K562 (cell line): Measurements from ENCODE around the gene PEX6. TPM values are rescaled to one million over a fixed set of nuclear protein-coding genes. Genes with fewer than 3 reads are reported as not detected.
A peak's percentile ranks its signal among the peaks of the same experiment; 100 is the strongest.

ENCODE experiments used
- FOS ChIP-seq: IDR thresholded peaks from 3 replicates; pipeline ENCODE4 v1.6.1; 2011; ENCODE audit not compliant: insufficient read length; ENCODE audit errors: extremely low read depth
- FOXJ2 ChIP-seq: fragments of 200-800 bp; sonication (Bioruptor generic); IDR thresholded peaks from 2 replicates; pipeline ENCODE4 v1.6.1; 2016; ENCODE audit warnings: missing genetic modification characterization, missing compliant biosample characterization
- GATAD2A ChIP-seq: fragments of 450-650 bp; IDR thresholded peaks from 2 replicates; pipeline ENCODE4 v1.6.1; 2017
- POLR2AphosphoS2 ChIP-seq: IDR thresholded peaks from 2 replicates; pipeline ENCODE4 v1.6.1; 2012; ENCODE audit warnings: low read length, improper control_type of control experiment
- SLC30A9 ChIP-seq: fragments of 250-450 bp; sonication (Bioruptor Pico); IDR thresholded peaks from 2 replicates; pipeline ENCODE4 v1.8.0; 2022; ENCODE audit warnings: mild to moderate bottlenecking, moderate library complexity
- THRAP3 ChIP-seq: fragments of 450-650 bp; IDR thresholded peaks from 2 replicates; pipeline ENCODE4 v1.6.1; 2016; ENCODE audit warnings: mild to moderate bottlenecking, inconsistent platforms, borderline replicate concordance
- ZFP36 ChIP-seq: fragments of 150-350 bp; IDR thresholded peaks from 2 replicates; pipeline ENCODE4 v1.6.1; 2018; ENCODE audit warnings: low read length, low read depth; ENCODE audit not compliant: partially characterized antibody
- ZNF140 ChIP-seq: fragments of 250-450 bp; sonication (Bioruptor Pico); IDR thresholded peaks from 2 replicates; pipeline ENCODE4 v1.8.0; 2021; ENCODE audit warnings: moderate library complexity, mild to moderate bottlenecking, inconsistent platforms
- ZNF217 ChIP-seq: sonication (generic); formaldehyde crosslinking; IDR thresholded peaks from 2 replicates; pipeline ENCODE4 v1.8.0; 2022; ENCODE audit warnings: mild to moderate bottlenecking, missing genetic modification reagents
- polyA plus RNA-seq, 8 experiments: library from polyadenylated mRNA; depleted of rRNA in 4 of 8; stranded (reverse) in 5 of 8; unstranded in 3 of 8; fragments of >200 nt; fragmentation: Nextera tagmentation in 2 of 8; fragmentation: Illumina TruSeq in 1 of 8; extraction: Ambion mirVana in 2 of 8; extraction: Trizol in 1 of 8; gene quantifications; 2 replicates each; pipeline versions ENCODE4 v1.2.1 to v1.2.3, GENCODE V29; 2011 to 2014; ENCODE audit warnings: inconsistent platforms in 1 of 8, missing spikeins in 1 of 8
- total RNA-seq, 7 experiments: library from RNA; depleted of rRNA in 6 of 7; stranded (reverse); fragments of >200 nt in 6 of 7; fragmentation: Illumina TruSeq in 2 of 7; extraction: Trizol in 2 of 7; gene quantifications; 2 replicates each; pipeline versions ENCODE4 v1.2.1 to v1.2.3, GENCODE V29; 2011 to 2021; ENCODE audit warnings: low replicate concordance in 1 of 7
- TF ChIP-seq, protein P1 (sequence below): fragments of 450-650 bp; IDR thresholded peaks from 2 replicates; pipeline ENCODE4 v1.6.1; 2017; ENCODE audit warnings: mild to moderate bottlenecking, moderate library complexity
- TF ChIP-seq, protein P2 (sequence below): sonication (generic); formaldehyde crosslinking; IDR thresholded peaks from 2 replicates; pipeline ENCODE4 v1.8.1; 2023; ENCODE audit warnings: mild to moderate bottlenecking, missing genetic modification reagents
- TF ChIP-seq, protein P3 (sequence below): fragments of 150-350 bp; IDR thresholded peaks from 2 replicates; pipeline ENCODE4 v1.6.1; 2014; ENCODE audit warnings: low read depth, mild to moderate bottlenecking, low read length, borderline replicate concordance
- TF ChIP-seq, protein P4 (sequence below): sonication (generic); formaldehyde crosslinking; IDR thresholded peaks from 2 replicates; pipeline ENCODE4 v1.8.0; 2022; ENCODE audit warnings: missing genetic modification reagents, mild to moderate bottlenecking, borderline replicate concordance
- TF ChIP-seq, protein P5 (sequence below): fragments of 250-450 bp; sonication (Bioruptor Pico); IDR thresholded peaks from 2 replicates; pipeline ENCODE4 v1.5.0; 2021
- TF ChIP-seq, protein P6 (sequence below): fragments of 250-450 bp; sonication (Bioruptor Pico); IDR thresholded peaks from 2 replicates; pipeline ENCODE4 v1.8.0; 2022; ENCODE audit warnings: inconsistent platforms

PEX6 gene
- total and polyA plus RNA-seq, 9 of the 15 experiments (the other 6 are each of a cell fraction or from before 2014, with no cell fraction given), result 0.17 to 20.8 (median 6.9) TPM

DNA sequence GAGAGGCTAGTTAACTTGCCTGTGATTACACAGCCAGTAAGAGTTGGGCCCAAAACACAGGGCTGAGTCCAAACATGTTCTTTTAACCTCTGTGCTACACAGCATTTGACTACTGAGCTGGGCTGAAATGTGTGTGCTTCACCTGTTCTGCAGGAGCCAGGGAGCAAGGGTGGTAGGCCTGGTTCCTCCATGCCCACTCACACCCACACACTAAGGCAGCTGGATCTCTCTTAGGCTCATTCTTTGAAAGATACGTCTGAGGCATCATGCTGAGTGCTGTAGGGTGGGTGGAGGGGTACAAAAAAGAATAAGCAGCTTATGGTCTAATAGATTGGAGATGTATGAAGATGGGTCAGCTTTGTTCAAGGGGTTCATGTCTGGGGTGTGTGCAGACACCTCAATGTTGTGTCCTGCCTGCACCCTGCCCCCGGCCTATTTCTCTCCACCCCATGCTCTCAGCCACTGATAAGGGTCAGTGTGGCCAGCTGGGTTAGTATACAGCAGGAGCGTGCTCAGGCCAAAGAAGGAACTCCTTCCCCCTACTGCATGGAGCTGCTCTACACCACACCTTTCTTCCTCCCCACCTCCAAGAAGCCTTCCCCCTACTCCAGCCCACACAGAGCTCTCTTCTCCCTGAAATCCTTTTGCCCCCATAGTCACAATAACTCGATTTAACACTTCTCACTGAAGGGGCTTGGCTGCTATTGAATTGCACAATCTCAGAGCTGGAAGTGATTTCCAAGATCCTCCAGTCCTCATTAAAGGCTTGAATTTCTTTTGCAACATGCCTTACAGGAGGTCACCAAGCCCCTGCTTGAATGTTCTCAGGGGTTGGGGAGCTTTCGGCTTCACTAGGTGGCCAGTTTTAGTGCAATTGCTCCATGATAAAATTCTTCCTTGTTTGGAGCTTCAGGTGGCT, 8.8 kb upstream of the PEX6 start (continued):
- TF ChIP-seq, protein P1, sequence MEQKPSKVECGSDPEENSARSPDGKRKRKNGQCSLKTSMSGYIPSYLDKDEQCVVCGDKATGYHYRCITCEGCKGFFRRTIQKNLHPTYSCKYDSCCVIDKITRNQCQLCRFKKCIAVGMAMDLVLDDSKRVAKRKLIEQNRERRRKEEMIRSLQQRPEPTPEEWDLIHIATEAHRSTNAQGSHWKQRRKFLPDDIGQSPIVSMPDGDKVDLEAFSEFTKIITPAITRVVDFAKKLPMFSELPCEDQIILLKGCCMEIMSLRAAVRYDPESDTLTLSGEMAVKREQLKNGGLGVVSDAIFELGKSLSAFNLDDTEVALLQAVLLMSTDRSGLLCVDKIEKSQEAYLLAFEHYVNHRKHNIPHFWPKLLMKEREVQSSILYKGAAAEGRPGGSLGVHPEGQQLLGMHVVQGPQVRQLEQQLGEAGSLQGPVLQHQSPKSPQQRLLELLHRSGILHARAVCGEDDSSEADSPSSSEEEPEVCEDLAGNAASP, result no peak
- TF ChIP-seq ZNF217 (CRISPR knock-in tag) (no peak), FOXJ2 (tag) (peak; percentile 30; the same call in 1 of the 2 replicates), ZNF140 (CRISPR knock-in tag) (no peak), SLC30A9 (CRISPR knock-in tag) (no peak), POLR2AphosphoS2 (no peak), FOS (no peak), GATAD2A (no peak), THRAP3 (no peak), ZFP36 (peak; percentile 25)
- TF ChIP-seq, protein P2, sequence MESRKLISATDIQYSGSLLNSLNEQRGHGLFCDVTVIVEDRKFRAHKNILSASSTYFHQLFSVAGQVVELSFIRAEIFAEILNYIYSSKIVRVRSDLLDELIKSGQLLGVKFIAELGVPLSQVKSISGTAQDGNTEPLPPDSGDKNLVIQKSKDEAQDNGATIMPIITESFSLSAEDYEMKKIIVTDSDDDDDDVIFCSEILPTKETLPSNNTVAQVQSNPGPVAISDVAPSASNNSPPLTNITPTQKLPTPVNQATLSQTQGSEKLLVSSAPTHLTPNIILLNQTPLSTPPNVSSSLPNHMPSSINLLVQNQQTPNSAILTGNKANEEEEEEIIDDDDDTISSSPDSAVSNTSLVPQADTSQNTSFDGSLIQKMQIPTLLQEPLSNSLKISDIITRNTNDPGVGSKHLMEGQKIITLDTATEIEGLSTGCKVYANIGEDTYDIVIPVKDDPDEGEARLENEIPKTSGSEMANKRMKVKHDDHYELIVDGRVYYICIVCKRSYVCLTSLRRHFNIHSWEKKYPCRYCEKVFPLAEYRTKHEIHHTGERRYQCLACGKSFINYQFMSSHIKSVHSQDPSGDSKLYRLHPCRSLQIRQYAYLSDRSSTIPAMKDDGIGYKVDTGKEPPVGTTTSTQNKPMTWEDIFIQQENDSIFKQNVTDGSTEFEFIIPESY (CRISPR knock-in tag), result no peak
- TF ChIP-seq, protein P3, sequence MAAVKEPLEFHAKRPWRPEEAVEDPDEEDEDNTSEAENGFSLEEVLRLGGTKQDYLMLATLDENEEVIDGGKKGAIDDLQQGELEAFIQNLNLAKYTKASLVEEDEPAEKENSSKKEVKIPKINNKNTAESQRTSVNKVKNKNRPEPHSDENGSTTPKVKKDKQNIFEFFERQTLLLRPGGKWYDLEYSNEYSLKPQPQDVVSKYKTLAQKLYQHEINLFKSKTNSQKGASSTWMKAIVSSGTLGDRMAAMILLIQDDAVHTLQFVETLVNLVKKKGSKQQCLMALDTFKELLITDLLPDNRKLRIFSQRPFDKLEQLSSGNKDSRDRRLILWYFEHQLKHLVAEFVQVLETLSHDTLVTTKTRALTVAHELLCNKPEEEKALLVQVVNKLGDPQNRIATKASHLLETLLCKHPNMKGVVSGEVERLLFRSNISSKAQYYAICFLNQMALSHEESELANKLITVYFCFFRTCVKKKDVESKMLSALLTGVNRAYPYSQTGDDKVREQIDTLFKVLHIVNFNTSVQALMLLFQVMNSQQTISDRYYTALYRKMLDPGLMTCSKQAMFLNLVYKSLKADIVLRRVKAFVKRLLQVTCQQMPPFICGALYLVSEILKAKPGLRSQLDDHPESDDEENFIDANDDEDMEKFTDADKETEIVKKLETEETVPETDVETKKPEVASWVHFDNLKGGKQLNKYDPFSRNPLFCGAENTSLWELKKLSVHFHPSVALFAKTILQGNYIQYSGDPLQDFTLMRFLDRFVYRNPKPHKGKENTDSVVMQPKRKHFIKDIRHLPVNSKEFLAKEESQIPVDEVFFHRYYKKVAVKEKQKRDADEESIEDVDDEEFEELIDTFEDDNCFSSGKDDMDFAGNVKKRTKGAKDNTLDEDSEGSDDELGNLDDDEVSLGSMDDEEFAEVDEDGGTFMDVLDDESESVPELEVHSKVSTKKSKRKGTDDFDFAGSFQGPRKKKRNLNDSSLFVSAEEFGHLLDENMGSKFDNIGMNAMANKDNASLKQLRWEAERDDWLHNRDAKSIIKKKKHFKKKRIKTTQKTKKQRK, result no peak
- TF ChIP-seq, protein P4, sequence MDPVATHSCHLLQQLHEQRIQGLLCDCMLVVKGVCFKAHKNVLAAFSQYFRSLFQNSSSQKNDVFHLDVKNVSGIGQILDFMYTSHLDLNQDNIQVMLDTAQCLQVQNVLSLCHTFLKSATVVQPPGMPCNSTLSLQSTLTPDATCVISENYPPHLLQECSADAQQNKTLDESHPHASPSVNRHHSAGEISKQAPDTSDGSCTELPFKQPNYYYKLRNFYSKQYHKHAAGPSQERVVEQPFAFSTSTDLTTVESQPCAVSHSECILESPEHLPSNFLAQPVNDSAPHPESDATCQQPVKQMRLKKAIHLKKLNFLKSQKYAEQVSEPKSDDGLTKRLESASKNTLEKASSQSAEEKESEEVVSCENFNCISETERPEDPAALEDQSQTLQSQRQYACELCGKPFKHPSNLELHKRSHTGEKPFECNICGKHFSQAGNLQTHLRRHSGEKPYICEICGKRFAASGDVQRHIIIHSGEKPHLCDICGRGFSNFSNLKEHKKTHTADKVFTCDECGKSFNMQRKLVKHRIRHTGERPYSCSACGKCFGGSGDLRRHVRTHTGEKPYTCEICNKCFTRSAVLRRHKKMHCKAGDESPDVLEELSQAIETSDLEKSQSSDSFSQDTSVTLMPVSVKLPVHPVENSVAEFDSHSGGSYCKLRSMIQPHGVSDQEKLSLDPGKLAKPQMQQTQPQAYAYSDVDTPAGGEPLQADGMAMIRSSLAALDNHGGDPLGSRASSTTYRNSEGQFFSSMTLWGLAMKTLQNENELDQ (CRISPR knock-in tag), result no peak
- TF ChIP-seq, protein P5, sequence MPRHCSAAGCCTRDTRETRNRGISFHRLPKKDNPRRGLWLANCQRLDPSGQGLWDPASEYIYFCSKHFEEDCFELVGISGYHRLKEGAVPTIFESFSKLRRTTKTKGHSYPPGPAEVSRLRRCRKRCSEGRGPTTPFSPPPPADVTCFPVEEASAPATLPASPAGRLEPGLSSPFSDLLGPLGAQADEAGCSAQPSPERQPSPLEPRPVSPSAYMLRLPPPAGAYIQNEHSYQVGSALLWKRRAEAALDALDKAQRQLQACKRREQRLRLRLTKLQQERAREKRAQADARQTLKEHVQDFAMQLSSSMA (CRISPR knock-in tag), result no peak
- TF ChIP-seq, protein P6, sequence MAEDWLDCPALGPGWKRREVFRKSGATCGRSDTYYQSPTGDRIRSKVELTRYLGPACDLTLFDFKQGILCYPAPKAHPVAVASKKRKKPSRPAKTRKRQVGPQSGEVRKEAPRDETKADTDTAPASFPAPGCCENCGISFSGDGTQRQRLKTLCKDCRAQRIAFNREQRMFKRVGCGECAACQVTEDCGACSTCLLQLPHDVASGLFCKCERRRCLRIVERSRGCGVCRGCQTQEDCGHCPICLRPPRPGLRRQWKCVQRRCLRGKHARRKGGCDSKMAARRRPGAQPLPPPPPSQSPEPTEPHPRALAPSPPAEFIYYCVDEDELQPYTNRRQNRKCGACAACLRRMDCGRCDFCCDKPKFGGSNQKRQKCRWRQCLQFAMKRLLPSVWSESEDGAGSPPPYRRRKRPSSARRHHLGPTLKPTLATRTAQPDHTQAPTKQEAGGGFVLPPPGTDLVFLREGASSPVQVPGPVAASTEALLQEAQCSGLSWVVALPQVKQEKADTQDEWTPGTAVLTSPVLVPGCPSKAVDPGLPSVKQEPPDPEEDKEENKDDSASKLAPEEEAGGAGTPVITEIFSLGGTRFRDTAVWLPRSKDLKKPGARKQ, result no peak
